GM12878 (cell line): ENCODE data around the gene ENTPD5. TPM values are rescaled to one million over a fixed set of nuclear protein-coding genes. Genes with fewer than 3 reads are reported as not detected.

Experiments used
- ATF7 ChIP-seq: fragments of 450-650 bp; IDR thresholded peaks from 2 replicates; pipeline ENCODE4 v1.6.1; 2016; ENCODE audit warnings: low read depth, mild to moderate bottlenecking
- BCL3 ChIP-seq: IDR thresholded peaks from 2 replicates; pipeline ENCODE4 v1.6.1; 2011; ENCODE audit warnings: borderline replicate concordance, low read depth, mild to moderate bottlenecking, moderate library complexity, low read length; ENCODE audit not compliant: insufficient read depth, poor library complexity, severe bottlenecking
- CHD2 ChIP-seq: IDR thresholded peaks from 2 replicates; pipeline ENCODE4 v1.6.1; 2011; ENCODE audit warnings: low read depth, low read length, improper control_type of control experiment, borderline replicate concordance
- CREB1 ChIP-seq: IDR thresholded peaks from 2 replicates; pipeline ENCODE4 v1.6.1; 2012; ENCODE audit warnings: low read depth, mild to moderate bottlenecking, inconsistent platforms
- CREM ChIP-seq: IDR thresholded peaks from 2 replicates; pipeline ENCODE4 v1.6.1; 2014; ENCODE audit warnings: antibody characterized with exemption, low read depth
- MXI1 ChIP-seq: fragments of 150-350 bp; IDR thresholded peaks from 2 replicates; pipeline ENCODE4 v1.6.1; 2011; ENCODE audit warnings: low read depth, mild to moderate bottlenecking, inconsistent platforms, low read length, improper control_type of control experiment
- NR2C1 ChIP-seq: fragments of 450-650 bp; IDR thresholded peaks from 2 replicates; pipeline ENCODE4 v1.6.1; 2017; ENCODE audit warnings: antibody characterized with exemption, mild to moderate bottlenecking, moderate library complexity
- NRF1 ChIP-seq: conservative IDR thresholded peaks from 2 replicates; pipeline ENCODE4 v1.6.1; 2011; ENCODE audit warnings: mild to moderate bottlenecking, low read depth, low read length, improper control_type of control experiment
- POLR2AphosphoS5 ChIP-seq: IDR thresholded peaks from 2 replicates; pipeline ENCODE4 v1.6.1; 2011; ENCODE audit warnings: mild to moderate bottlenecking, low read length, inconsistent platforms
- POU2F2 ChIP-seq: IDR thresholded peaks from 3 replicates; pipeline ENCODE4 v1.6.1; 2011; ENCODE audit warnings: low read depth, mild to moderate bottlenecking, low read length, borderline replicate concordance
- RB1 ChIP-seq: fragments of 450-650 bp; formaldehyde crosslinking; IDR thresholded peaks from 2 replicates; pipeline ENCODE4 v1.6.1; 2017; ENCODE audit warnings: mild to moderate bottlenecking, borderline replicate concordance
- RBBP5 ChIP-seq: fragments of 200-600 bp; sonication (generic); conservative IDR thresholded peaks from 2 replicates; pipeline ENCODE4 v1.6.1; 2016
- TCF7 ChIP-seq: IDR thresholded peaks from 2 replicates; pipeline ENCODE4 v1.6.1; 2014; ENCODE audit warnings: antibody characterized with exemption, borderline replicate concordance
- YY1 ChIP-seq: IDR thresholded peaks from 2 replicates; pipeline ENCODE4 v1.6.1; 2011; ENCODE audit warnings: low read depth, mild to moderate bottlenecking, low read length
- polyA plus RNA-seq, 11 experiments: library from polyadenylated mRNA; depleted of rRNA in 4 of 11; unstranded in 6 of 11; stranded (reverse) in 5 of 11; fragments of >200 nt; fragmentation: Nextera tagmentation in 4 of 11; fragmentation: Illumina TruSeq in 1 of 11; extraction: Ambion mirVana in 4 of 11; extraction: Trizol in 1 of 11; gene quantifications; 1 replicate in 1 of 11; 2 replicates in 10 of 11; pipeline versions ENCODE4 v1.2.1 to v1.2.3, GENCODE V29; 2011 to 2016; ENCODE audit warnings: inconsistent platforms in 2 of 11, missing spikeins in 2 of 11, low read depth in 1 of 11
- total RNA-seq, 4 experiments: library from RNA; depleted of rRNA in 3 of 4; stranded (reverse); fragments of >200 nt in 3 of 4; fragmentation: Illumina TruSeq in 1 of 4; extraction: Trizol in 1 of 4; gene quantifications; 2 replicates each; pipeline versions ENCODE4 v1.2.1 to v1.2.3, GENCODE V29; 2013 to 2021

The ENTPD5 gene
- total and polyA plus RNA-seq, 10 of the 15 experiments (the other 5 are each of a cell fraction or from before 2014, with no cell fraction given): 2.4 to 9.9 (median 7.6) TPM

DNA sequence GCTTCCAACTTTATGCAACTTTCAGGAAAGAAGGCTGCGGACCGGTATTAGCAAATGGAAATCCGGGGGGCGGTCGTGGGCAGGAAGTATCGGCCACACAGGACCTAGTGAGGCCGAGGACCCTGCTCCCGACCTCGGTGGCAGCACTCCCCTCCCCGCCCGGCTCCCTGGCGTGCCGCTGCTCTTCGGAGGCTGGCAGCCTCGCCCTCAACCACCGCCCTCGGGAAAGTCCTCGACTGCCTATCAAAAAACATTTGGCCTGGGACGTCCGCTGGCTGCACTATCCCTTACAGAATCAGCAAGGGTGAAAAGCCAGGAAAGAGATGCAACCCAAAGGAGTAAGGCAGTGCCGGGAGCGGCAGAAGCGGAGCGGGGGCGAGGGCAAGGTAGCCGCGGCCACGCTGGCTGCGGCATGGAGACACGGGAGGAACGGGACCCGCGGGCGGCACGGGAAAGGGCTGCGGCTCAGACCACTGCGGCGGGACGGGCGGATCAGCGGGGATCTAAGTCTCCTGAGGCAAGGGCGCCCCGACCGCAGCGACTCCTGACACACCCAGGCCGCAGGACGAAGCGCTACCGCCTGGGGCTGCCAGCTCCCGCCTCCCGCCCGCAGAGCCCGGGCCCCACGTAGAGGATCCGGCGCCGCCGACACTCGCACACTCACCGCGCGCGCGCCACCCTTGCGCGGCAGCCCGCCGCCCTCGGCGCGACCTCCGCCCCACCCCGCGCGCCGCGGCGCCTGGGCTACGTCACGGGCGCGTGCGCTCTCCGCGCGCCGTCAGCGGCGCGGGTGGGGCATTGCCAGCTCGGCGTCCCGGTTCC is at the start of gene ENTPD5, which contains the start of gene BBOF1 (continued):
- TF ChIP-seq BCL3: peak; percentile 5
- no peak for TF ChIP-seq RBBP5
- peak; percentile 35; the same call in 1 of the 2 replicates for TF ChIP-seq POLR2AphosphoS5
- TF ChIP-seq CREB1: peak; percentile 89
- peak; percentile 86 for TF ChIP-seq NR2C1
- peak; percentile 77; the same call in 1 of the 2 replicates for TF ChIP-seq CREM
- TF ChIP-seq ATF7: no peak
- TF ChIP-seq NRF1: peak; percentile 56
- TF ChIP-seq YY1: peak; percentile 49
- TF ChIP-seq CHD2: no peak
- peak; percentile 86; the same call in 1 of the 2 replicates for TF ChIP-seq RB1
- no peak for TF ChIP-seq TCF7
- no peak for TF ChIP-seq POU2F2
- peak; percentile 93 for TF ChIP-seq MXI1
